HL-60/S4 (cell line): ENCODE data around the gene CCBE1.
"Not testable (repeated sequence)": the region's sequence is repeated elsewhere in the genome, so short reads cannot be mapped to it uniquely, and the experiment has no call there.

ENCODE experiments used
- in situ Hi-C: fragments of 300-500 bp; cut with MboI; formaldehyde crosslinking; loops from 2 replicates; pipeline ENCODE4 v1.14.3; 2022; ENCODE audit warnings: low sequenced_read_pairs

Gene CCBE1

DNA sequence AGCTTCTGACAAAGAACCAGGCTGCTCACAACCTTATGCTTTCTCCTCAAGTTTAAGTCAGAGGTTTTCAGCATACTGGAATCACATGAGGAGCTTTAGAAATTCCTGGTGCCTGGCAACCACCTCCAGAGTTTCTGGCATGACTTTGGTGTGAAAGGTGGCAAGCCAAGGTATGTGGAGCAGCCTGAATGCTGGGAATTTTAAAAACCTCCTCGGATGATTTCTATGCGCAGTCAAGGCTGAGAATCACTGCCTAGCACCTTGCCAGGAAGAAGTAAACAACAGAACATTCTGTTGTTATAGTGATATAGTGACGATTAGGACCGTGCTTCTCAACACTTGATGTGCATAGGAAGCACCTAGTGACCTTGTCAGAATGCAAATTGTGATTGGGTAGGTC is 11.7 kb downstream of the CCBE1 start:
- in situ Hi-C loops = no loop called here

DNA sequence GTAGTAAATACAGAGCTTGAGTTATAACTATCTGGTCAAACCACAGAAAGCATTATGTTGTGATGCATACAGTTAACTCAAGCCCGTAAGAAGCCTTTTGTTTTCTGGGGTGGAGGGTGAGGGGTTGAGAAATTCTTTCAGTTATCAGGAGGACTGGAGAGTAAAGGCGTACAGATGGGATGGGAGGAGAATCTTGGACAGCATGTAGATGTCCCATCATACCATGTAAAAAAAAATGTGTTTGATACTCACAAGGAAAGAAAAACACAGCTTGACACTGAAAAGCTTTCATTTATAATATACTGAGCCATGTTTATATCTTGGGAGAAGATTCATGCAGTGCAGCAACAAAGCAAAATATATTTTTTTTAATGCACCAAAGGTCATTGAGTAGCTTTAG is 12.4 kb downstream of the CCBE1 start:
- in situ Hi-C loops = no loop called here

DNA sequence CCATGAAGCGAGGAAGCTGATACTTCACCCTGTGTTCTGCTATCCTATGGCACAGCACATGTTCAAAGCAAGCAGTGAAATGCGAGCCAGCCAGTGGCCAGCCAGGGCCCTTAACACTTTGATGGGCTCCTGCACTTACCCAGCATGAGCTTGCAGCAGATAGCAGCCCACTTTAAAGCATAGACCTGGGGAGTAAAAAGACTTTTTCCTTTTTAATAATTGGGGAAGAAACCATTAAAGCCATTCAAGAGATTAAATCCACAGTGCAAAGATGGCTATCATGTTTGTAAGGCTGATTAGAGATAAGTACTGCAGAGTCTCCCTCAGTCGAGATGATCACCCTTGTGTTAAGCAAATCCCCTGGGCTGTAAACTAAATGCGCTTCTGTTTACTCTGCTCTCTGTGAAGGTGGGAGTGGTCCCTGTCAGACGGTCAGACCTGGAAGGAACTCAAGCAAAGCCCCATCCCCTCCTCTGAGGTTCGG is 15.7 kb downstream of the CCBE1 start:
- in situ Hi-C loops = no loop called here

DNA sequence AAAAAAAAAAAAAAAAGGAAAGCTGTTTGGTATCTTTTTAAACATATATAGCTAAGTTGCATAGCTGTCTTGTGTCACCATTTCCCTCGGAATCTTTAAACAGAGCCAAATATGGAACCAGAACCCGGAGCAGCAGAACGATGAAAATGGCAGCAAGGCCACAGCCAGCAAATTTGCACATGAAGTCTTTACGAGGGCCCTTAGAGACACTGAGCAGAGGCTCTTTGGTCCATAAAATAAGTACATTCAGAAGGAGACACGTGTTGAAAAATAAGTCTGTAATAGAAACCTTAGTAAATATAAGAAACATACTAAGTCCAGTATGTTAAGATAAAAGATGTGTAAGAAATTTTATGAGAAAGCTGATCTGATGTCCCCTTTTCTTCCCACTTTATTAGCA is 16.2 kb downstream of the CCBE1 start:
- in situ Hi-C loops = no loop called here

DNA sequence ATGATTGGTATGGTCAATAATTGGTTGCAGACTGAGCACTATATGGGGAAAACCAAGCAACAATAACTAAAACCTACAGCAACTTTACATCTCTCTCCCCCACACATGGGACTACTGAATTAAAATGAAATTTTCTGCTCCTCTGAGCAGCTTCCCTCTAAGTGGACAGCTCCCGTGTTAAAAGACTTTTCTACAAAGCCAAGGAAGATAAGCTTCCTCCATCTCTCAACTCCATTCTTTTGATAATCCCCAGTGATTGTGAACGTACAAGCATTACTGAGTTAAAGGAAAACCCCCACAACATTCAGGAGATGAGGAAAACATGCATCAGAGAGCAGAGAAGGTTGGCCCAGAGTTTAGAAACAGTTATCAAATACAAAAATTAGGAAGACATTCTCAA is 21.9 kb downstream of the CCBE1 start:
- in situ Hi-C loops = no loop called here

DNA sequence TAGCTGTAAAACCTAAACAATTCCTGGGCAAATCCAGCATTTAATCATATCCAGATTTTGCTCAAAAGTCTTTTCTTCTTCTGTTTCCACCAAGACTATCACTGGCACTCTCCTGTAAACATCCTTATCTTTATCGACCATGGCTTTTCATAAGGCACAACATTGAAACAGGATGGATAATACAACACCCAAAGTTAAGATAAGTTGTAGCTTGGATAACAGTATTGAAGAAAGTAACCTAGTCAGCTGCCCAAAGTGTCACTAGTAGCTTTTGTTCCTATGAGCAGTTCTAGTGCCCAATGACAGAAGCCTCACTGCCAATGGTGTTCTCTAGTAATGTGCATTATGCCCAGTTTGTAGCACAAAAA is 22.3 kb downstream of the CCBE1 start:
- in situ Hi-C loops = no loop called here

DNA sequence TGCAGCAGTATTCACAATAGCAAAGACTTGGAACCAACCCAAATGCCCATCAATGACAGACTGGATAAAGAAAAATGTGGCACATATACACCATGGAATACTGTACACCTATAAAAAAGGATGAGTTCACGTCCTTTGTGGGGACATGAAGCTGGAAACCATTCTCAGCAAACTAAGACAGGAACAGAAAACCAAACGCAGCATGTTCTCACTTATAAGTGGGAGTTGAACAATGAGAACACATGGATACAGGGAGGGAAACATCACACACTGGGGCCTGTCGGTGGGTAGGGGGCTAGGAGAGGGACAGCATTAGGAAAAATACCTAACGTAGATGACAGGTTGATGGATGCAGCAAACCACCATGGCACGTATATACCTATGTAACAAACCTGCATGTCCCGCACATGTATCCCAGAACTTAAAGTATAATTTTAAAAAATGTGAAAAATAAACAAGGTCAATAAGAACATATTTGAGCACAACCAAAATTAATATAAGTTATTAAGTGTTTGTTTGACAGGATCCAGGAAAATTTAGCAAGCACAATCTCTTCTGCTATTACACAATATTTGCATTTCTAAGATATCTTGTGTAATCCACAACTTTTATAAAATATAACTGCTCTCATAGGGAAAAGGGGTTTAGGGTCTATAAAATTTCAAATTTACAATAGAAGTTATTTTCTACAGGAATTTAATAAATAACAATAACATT is 22.9 kb downstream of the CCBE1 start:
- in situ Hi-C loops = no loop called here

DNA sequence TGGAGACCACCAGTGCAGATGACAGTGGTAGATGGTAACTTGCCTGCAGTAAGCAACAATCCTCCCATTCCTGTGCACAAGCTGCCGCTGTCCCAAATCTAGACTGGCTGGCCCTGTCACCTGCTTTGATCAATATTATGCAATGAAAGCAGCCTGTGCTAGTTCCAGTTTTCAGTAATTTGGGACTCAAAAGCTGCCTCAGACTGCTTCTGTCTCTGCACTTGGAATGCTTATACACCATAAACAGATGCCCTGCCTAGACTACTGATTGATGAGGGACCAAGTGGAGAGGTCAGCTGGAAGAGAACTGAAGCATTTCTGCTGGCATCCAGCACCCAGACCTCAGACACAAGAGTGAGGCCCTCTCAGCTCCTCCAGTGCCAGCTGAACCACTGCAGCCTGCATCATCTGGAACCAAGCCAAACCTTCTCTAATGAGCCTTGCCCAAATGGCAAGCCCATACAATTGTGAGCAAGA is 24.9 kb downstream of the CCBE1 start:
- in situ Hi-C loops = no loop called here

DNA sequence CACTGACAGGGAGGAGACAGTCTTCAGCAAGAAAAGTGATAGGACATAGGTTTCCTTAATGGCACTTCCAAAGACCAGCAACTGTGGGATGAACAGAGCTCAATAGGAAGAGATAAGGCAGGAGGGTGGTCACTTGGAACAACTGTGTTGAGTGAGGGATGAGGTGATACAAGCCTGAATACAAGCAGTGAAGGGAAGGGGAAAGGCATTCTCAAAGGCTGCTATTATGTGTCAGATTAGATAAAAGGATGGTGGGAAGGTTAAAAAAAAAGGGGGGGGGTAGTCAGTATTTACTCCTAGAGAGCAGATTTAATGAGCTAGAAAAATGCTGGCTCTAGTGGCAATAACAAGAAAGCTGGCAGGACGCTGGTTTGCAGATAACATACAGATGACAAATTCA is 25.7 kb downstream of the CCBE1 start:
- in situ Hi-C loops = no loop called here

DNA sequence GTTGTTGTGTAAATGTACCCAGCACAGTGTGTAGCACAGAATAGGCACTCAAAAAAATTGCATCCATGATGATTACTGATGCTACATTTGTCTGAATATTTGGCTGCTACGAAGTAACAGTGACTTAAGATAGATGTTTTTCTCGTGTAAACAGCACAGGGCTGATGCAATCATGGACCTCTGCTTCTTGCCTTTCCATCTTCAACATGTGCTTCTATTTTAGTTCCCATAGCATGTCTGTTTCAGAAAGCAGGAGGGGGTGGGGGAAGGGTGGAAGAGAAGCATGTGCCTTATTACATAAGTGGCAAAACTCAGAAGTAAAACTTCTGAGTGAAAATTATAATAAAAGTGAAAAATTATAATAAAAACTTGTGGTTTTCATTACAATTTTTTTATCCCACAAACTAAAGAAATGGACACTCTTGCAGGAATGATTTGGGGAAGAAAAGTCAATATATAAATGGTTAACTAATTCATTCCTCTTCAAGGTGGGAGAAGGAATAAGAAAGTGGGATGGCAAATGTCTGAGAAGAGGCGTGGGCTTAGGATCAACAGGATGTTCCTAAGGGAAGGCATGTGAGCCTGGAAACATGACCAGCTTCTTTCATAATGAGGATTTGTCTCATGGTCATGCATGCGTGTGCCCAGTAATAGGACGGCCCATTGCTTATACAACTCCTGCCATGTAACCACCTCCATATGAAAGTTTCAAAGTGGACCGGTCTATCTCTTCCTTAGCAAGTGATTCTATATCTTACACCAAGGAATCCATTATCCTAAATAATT is 27.2 kb downstream of the CCBE1 start:
- in situ Hi-C loops = no loop called here

DNA sequence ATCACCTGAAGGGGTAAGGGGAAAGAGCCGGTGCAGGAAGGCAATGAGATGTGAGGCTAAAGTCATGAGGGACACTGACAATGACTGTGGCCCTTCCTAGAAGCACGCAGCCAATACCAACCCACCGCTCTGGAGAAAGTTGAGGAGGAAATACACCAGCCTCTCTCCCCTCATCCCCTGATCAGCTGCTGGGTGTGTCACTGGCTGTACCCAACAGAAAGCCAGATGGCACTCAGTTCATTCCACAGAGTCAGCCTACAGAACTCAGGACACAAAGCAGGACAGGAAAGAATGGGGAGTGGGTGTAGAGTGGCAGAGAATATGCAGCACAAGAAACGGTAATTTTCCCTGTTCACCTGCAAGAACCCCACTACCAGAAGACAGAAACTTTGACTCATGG is 29.7 kb downstream of the CCBE1 start:
- in situ Hi-C loops = no loop called here

DNA sequence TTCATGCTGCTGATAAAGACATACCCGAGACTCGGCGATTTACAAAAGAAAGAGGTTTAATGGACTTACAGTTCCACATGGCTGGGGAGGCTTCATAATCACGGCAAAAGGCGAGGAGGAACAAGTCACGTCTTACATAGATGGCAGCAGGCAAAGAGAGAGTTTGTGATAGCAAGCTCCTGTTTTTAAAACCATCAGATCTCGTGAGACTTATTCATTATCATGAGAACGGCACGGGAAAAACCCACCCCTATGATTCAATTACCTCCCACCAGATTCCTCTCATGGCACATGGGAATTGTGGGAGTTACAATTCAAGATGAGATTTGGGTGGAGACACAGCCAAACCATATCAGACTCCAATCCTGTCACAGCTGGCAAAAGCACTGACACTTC is 31.2 kb downstream of the CCBE1 start:
- in situ Hi-C loops = not testable (repeated sequence)

DNA sequence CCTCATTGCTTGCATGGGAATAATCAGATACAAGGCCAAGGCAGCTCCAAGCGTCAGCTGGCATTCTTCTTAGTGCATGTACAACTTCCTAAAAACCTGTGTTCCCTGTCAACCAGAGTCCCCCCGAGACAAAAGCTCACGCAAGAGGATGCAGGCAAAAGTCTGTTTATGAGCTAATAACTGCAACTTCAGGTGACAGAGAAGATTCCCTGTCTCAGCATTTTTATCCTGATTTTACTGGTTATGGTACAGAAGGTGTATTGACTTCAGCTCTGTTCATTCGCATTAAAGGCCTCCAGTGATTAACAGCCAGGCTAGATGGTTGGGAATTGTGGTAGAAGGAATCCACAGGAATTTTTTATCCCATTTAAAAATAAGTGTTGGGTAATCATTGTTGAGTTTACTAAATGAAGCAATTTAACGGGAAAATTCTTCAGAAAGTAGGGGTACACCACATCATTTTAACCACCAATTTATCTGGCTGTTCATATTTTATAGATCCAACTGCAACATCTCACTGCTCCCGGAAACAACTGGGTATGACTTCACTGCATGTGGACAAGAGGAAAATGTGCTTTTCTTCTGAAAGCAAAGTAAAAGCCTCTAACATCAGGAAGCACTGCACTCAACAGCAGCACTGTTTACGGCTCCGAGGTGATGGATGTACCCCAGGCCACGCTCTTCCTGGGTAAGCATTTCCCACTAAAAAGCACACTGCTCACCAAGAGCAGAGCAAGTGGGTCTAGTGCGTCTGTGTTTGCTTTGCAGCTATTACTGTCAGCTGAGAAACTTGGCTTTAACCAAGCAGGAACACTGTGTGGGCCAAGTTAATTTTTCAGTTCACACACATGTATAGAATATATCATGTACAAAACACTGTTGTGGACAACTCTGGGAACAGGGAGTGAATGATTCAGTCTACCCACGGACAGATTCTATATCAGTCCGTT is 31.9 kb downstream of the CCBE1 start:
- in situ Hi-C loops = no loop called here

DNA sequence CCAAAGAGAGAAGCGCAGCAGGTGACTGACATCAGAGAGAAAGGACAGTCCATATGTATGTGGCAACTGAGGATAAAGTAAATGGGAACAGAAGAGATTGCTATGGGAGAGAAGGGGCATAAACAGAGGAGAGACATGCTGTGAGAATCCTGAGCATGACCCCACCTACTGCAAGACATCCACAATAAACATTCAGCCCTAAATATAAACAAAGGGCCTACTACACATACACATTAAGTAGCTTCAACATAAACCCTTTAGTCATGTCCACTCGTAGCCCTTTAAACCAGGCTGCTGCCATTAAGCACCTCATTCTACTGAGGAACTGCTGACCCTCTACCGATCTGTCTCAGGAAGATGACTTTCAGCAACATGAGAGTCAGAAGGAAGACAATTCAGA is 32.9 kb downstream of the CCBE1 start:
- in situ Hi-C loops = no loop called here

DNA sequence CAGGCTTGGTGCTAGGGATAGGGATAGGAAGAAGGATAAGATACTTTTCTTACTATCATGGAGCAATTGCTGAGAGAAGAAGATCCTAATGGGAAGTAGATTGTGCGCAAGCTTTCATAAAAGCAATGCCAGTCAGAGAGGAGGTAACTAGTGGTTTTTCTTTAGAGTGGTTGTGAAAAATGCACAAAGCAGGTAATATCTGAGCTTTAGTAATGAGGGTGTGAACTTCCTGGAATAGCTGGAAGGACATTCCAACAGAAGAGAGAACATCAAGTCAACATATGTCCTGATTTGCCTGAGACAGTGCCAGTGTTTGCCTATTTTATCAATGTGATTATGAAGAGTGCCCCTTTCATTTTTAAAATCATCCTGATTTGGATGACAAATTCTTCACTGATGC is 34.1 kb downstream of the CCBE1 start:
- in situ Hi-C loops = no loop called here

DNA sequence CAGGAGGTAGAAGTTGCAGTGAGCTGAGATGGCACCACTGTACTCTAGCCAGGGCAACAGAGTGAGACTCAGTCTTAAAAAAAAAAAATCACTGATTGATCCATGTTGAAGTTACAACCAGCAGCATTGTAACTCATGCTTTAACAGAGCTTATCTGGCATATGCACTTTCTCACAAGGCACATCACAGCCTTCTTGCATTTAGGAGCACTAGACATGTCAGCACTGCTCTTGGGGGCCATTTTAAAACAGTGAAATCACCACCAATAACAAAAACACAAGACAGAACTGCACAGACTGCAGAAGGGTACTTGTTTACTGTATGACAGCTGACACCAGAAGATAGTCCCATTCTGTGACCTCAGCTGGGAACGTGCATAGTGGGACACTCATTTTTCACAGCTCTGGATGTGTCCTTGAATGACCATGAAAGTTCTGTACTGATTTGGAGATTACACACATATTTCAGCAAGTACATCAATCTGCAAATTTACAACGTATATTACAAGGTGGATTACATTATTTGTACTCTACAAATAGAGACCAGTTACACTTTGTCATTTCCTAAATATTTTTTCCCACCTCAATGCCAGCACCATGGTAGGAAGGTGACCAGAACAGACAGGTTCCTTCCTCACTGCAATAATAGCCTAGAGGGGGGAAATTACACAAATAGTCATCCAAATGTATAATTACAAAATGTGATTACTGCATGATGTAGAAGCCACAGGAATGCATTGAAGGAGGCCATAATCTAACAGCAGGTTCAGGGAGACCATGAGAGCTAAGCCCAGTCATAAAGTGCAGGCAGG is 35.1 kb downstream of the CCBE1 start:
- in situ Hi-C loops = no loop called here

DNA sequence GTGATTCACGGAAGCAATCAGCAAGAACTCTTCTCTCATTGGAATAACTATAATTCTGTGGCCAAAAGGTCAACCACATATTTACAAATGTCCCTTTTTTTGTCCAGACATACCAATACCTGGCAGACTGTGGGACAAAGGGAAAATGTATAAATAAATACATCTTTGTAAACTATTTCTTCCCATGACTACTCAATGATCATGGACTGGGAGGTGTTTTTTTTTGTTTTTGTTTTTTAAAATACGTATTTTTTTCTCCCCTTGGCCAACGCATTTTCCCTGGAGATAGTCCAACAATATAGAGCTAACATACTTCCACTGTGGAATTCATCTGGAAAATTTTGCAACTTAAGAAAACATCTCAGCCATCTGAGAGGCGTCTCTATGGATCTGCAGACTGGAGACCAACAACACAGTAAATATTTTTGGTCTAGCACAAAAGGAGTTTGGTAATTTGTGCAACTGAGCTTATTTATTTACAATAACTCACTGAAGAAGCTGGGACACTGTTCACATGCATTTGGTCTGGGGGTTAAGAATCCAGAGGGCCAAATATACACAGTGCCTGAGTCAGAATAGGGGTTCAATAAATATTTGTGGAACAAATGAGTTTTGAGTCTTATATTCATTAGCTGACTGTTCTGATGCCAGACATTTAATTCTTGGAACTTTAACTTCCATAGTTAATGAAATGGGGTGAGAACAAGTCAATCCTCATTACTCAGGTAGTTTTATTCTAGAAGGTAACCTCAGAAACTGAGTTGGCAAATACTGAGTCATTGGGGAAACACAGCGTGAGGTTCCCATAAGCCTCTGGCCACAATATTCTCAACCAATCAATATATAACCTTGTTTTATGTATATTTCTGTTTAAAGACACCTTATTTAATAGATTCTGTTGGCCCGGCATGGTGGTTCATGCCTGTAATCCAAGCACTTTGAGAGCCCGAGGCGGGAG is 36.2 kb downstream of the CCBE1 start:
- in situ Hi-C loops = no loop called here

DNA sequence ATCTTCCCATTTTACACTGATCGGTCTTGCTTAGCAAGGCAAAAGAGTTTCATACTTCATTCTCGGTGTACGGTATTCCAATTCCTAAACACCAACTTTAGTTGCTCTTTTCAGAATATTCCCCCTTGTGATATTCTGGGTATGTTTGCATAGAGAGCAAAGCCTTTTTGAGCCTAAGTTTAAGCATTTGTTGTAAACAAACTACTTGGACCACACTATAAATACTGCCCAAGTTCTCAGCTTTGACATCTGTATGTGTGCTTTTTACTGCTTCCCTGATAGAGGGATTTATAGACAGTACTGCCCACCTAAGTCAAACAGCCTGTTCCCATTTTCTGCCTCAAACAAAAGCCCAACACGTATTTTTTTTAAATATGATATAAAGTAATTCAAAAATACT is 36.9 kb downstream of the CCBE1 start:
- in situ Hi-C loops = no loop called here

DNA sequence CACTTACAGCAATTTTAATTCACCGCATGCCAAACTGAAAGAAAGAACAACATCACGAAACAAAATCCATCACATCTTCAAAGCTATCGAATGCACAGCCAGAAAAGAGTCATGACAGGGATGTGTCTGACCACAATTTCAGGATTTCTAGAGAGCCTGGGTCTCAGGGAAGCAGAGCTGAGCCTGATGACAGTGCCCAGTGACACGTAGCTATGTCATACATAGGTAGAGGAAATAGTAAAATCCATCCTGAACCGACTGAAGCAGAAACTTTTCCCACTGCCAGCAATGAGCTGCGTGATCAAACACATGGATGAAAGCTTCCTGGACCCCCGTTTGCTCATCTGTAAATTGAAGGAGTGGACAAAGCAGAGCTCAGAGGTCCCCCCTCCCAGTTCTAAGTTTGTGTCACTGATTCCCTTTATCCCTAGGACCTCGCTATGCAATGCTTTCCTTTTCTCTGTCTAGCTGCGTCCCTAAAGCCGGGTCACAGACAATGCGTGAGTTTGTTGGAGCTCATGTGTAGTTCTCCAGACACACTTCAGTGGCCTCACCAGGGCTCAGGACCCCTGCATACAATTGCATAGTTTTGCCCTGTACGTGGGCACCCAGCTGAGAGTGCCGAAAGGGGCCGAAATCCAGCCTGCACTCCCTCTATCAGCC is 37.6 kb downstream of the CCBE1 start:
- in situ Hi-C loops = no loop called here
